A549 (cell line): ENCODE measurements around the gene PLD4.

Experiments used
- EP300 ChIP-seq, 2 experiments: fragments of >200 bp; sonication (Bioruptor Twin); formaldehyde crosslinking; IDR thresholded peaks; 2 replicates in 1 of 2; 3 replicates in 1 of 2; pipeline ENCODE4 v1.6.1; 2016 to 2017
- NFE2L2 ChIP-seq: fragments of 150-350 bp; conservative IDR thresholded peaks from 2 replicates; pipeline ENCODE4 v1.6.1; 2014; ENCODE audit warnings: low read length
- RFX5 ChIP-seq: fragments of 450-650 bp; IDR thresholded peaks from 2 replicates; pipeline ENCODE4 v1.7.1; 2014; ENCODE audit warnings: antibody characterized with exemption, mild to moderate bottlenecking, moderate library complexity
- USF2 ChIP-seq: fragments of 450-650 bp; IDR thresholded peaks from 2 replicates; pipeline ENCODE4 v1.6.1; 2014; ENCODE audit warnings: antibody characterized with exemption
- TF ChIP-seq, protein P1 (sequence below): IDR thresholded peaks from 2 replicates; pipeline ENCODE4 v1.6.1; 2012; ENCODE audit warnings: low read depth, borderline replicate concordance
- TF ChIP-seq, protein P2 (sequence below): fragments of >200 bp; sonication (Bioruptor Twin); formaldehyde crosslinking; IDR thresholded peaks from 2 replicates; pipeline ENCODE4 v1.6.1; 2016

DNA sequence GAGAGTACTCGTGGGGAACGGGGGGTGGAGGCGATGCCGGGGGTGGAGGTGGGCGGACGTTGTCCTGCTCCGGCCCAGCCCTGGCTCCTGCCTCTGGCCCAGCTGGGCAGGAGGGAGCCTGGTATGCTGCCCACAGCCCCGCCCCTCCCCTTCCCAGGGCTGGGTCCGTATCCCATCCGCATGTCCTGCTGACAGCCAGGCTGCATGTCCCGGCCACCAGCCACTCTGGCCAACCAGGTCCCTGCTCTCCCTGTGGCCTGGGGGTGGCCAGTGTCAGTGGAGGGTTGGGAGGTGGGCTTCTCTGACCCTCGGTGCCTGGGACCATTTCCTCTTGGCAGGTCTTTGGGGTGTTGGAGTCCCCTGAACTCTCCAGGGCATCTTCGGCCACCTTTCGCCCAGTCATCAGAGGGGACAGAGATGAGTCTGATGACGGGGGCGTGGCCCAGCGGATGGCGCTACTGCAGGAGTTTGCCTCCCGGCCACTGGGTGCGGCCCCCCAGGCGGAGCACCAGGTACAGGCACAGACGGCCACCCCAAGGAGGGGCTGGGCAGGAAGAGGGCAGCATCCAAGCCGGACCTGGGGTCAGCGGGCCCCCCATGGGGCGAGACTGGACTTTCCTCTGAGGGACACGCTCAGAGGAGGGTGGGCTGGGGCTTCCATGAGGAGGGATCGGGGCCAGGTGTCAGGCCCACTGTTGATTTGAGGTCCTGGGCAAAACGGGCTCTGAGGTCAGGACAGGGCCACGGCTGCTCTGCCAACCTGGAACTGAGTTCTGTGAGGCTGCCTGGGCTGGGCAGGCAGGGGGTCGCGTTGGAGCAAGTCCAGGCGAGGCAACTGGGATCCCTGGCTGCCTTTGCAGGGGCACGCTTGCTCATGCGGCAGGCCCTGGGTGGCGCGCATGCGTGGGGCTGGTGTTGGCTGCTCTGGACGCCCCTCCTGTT is 39.4 kb upstream of the PLD4 start:
- TF ChIP-seq NFE2L2 (no peak), USF2 (no peak), RFX5 (no peak), EP300 (IDR thresholded peaks at IDR 0.05) (no peak)
- TF ChIP-seq, protein P1, sequence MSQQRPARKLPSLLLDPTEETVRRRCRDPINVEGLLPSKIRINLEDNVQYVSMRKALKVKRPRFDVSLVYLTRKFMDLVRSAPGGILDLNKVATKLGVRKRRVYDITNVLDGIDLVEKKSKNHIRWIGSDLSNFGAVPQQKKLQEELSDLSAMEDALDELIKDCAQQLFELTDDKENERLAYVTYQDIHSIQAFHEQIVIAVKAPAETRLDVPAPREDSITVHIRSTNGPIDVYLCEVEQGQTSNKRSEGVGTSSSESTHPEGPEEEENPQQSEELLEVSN, result no peak
- TF ChIP-seq, protein P2, sequence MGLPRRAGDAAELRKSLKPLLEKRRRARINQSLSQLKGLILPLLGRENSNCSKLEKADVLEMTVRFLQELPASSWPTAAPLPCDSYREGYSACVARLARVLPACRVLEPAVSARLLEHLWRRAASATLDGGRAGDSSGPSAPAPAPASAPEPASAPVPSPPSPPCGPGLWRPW, result no peak
